HTR-8/SVneo (cell line): Measurements from ENCODE around the gene TMEM218.

Source experiments
- DNase-seq: peaks from one replicate; pipeline ENCODE4 v3.0.0; 2011; ENCODE audit warnings: low spot score, mixed read lengths; ENCODE audit not compliant: insufficient read length
- FAIRE-seq: peaks from 2 replicates; lab custom pipeline; 2011; peaks lifted over from hg19 to GRCh38; lab: Jason Lieb, UNC

Gene TMEM218

GRCh38 chr11:125079151-125079877 lies 32.1 kb downstream of the TMEM218 start:
- no peak for DNase-seq
- FAIRE-seq: no peak

- no peak for DNase-seq
- no peak for FAIRE-seq
Measured at GRCh38 chr11:125078516-125079140, 32.8 kb downstream of the TMEM218 start.

DNA sequence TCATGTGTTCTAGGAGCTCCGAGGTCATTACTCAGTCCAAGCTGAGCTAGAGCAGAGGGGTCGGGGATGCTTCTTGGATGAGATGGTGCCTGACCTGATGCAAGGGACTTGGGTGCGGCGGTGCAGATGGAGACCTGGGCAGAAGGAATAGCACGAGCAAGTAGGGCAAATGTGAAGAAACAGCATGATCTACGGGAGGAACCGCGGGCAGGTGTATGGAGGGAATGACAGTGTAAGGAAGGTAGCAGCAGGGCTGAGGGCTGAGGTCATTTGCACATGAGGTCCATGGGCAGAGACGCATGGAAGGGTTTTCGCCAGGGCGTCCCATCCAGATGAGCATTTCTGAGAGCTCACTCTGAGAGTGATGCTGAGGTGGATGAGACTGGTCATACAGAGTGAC lies 33.4 kb downstream of the TMEM218 start:
- DNase-seq (no peak), FAIRE-seq (no peak)

DNA sequence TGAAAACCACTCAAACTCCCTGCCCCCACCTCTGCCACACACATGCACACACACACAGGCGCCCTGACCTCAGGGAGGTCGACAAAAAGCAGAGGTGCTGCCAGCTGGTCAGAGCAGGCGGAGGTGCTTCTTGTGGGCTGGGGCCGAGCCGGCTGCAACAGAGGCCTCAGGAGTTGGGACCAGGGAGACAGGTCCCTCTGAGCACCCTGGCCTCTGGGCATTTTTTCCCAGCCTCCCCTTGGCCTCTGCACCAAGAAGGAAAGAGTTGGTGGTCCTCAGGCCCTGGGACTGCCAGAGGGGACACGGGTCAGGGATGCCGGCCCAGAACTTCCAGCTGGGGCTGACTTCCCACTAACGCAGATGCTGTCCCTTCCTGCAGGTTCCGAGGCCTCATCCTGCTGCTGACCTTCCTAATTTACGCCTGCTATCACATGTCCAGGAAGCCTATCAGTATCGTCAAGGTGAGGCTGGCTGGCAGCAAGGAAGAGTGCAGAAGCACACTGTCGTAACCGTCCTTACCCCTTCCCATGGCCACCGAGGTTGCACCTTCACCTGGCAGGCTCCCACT lies 35.0 kb downstream of the TMEM218 start:
- FAIRE-seq (no peak), DNase-seq (no peak)

- DNase-seq (no peak), FAIRE-seq (no peak)
Measured at GRCh38 chr11:125075900-125076317, 35.5 kb downstream of the TMEM218 start.

- no peak for DNase-seq
- no peak for FAIRE-seq
Measured at GRCh38 chr11:125075242-125075625, 36.2 kb downstream of the TMEM218 start.

DNA sequence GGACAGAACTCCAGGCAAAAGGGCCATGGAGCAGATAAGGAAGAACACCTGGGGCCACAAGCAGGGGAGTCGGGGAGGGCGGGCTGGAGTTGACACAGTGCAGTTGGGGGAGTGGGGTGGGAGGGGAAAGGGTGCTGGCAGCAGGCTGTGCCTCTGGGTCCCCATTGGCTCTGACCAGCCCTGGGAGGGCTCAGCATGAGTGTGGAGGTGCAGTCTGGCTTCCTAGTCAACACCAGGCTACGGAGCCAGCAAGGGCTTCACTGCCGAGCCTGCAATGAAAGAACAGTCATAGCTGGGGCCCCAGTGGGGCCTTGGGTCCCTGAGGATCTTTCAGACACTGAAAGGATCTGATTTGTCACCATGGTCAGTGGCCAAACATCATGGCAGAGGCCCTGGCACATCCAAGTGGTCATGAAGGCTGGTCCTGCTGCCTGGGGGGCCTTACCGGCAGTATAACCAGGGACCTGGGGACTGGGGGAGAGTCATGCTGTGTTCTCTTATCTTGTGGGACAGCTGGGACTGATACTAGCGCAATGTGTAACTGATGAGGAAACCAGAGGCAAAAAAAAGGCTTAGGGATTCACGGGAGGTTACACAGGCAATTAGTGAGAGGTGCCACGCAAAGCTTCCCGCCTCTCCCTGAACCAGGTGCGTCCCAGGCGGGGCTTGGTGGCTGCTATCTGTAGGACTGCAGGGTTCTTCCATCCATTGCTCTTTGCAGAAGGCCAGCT lies 36.8 kb downstream of the TMEM218 start:
- FAIRE-seq (no peak), DNase-seq (no peak)

DNA sequence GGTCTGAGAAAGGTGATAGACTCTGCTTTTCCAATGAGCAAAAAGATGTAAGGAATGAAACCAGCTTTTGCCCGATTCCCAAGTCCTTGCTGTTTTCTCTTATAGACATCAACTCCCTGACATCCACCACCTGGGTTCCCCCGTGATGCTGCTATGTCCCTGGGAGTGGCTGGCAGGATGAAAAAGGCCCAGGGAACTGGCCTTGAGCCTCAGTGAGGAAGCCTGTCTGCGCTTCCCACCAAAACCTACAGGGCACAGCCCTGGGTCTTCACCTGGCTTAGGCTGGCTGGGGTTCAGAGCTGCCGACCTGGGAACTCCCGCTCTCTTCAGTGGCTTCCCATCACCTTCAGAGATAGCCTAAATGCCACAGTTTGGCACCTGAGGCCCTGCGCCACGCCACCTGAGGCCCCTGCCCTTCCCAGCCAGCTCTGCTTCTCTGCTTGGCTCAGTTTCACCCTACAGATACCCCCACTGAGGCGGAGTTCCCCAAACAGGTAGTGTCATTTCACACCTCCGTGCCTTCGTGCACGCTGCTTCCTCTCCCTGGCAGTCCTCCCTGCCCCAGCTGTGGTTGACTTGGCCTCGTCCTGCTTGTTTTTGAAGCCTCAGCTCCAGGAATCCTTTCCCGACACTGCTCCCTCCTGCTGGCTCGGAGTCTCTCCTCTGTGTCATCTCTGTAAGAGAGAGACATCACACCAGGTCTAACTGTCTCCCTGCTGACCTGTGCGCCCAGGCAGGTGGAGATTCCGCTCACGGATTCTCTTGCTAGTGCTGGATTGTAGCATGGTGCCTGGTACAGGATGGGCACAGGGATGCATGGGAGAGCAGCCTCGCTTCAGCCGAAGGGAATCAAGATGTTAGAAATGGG lies 37.6 kb downstream of the TMEM218 start:
- no peak for DNase-seq
- no peak for FAIRE-seq

DNA sequence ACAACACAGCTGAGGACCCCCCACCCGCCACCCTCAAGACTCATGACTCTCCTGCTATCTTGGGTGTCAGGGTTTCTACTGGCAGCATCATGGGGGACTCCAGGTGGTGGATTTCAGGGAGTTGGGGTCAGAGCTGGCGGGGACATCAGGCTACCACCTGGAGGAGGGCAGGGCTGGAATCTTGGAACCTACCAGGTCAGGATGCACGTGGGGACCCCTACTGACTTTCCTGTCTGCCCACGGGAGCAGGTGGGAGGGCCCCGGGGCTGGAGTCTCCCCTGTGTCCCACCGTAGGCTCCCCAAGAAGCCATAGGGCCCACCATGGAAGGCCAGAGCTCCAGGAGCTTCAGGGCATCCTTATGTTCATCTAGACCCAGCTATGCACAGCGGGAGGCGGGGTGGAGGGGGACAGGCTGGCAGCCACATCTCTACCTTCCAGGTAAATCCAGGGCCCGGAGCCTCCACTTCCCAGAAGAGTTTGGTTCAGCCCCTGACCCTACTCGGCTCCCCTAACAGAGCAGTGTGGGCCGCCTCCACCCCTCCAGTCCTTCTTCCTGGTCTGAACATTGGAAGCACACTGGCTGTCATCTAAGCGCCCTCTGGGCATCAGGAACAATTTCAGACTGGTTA lies 38.4 kb downstream of the TMEM218 start:
- FAIRE-seq (no peak), DNase-seq (no peak)

DNA sequence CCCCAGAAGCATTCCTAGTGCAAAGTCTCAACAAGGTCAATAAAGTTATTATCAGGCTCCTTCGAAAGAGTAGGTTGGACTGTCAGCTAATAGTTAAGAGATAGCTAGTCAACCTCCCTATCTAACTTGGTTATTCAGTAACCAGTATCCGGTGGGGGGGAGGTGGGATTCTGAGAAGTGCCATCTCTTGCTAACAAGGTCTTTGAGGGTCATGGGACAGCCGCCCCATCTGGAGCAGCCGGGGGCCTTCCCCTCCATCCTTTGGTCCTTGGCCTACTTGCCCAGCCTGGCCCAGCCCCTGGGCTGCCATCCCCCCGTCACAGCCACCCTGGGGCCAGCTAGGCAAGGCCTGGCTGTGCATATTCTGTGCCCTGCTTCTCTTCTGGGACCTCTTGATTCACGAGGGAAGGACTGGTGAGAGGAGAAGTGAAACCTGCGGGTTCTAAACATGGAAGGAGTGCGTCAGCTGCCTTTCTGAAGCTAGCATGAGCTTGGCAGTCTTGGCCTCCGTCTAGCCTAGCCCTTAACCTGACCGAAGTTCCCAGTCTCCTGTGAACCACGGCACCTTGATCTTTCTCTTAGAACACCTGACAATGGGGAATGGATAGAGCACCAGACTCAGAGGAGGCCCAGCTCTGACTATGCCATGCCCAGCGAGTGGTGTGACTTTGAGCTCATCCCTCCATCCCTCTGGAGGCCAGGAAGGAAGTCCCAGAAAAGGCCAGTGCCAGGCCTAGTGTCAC lies 39.0 kb downstream of the TMEM218 start:
- FAIRE-seq: no peak
- no peak for DNase-seq

GRCh38 chr11:125071846-125072217 lies 39.6 kb downstream of the TMEM218 start:
- DNase-seq (no peak), FAIRE-seq (no peak)

DNA sequence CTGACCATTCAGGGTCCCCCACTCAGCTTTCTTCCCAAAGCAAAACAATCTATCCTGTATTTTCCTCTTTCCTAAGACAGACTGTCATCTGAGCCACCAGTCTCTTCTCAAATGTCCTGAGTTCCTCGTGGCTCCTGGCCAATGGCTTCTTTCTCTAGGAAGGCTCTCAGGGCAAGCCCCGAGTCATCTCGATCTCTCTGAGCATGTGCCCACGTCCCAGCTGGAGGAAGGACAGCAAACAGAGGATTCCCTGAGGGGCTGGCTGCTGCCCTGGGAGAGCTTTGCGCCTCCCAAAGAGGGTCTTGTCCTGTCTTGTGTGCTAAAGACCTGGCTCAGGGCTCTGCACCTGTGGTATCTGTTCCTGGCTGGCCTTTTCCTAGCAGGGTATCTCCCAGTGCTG lies 40.0 kb downstream of the TMEM218 start:
- DNase-seq (no peak), FAIRE-seq (no peak)

GRCh38 chr11:125070699-125071254 lies 40.6 kb downstream of the TMEM218 start:
- DNase-seq: peak; percentile 55

DNA sequence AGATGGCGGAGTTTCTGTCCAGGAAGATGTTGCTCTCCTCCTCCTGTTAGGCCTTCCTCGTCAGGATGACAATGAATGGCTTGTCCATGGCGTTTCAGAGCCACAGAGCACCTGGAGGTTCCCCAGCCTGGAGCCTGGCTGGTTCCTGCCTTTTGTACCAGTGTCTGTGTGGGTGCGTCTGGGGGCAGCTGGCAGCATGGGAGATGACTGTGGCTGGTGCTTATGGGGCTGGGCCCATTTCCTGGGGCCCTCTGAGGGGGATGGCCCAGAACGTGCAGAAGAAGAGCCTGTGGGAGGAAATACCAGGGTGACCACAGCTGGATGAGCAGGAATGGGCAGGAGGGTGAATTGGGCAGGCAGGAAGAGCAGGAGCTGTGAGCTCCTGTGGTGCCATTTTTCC lies 41.6 kb downstream of the TMEM218 start:
- DNase-seq: peak; percentile 32
- FAIRE-seq: no peak

More at GRCh38 chr11:125070699-125071254, 40.6 kb downstream of the TMEM218 start:
- FAIRE-seq: no peak

DNA sequence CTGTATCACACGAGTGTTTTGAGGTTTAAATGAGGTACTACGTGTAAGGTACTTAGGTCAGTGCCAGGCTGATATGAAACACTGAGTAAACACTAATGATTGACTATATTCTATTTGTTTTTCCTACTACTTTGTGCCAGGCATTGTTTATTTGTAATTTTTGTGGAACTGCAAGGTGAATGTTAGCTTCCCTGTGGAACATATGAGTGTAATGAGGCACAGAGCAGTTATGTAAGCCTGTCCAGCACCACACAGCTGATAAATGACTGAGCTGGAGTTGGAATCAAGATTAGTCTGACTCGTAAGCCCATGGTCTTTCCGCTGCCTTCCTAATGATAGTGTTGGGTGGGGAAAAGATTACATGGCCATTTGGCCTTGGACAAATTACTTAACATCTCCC lies 42.4 kb downstream of the TMEM218 start:
- no peak for DNase-seq

DNA sequence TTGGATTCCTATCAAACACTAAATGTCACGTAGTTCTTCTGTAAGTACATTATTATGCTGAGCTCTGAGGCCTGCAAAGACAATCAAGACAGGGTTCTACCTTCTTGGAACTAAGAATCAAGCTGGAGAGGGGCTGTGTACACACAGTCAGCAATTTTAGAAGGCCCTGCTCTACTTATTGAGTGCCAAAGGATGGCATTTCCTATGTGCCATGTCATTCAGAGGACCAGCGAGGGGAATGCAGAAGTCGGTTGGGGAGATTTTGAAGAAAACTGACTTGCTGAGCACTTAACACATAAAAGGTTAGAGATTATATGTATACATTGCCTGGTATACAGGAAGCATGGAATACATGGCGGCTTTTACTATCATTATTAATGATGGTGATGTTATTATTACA lies 43.1 kb downstream of the TMEM218 start:
- DNase-seq: no peak
- no peak for FAIRE-seq

More for the DNA sequence above, 42.4 kb downstream of the TMEM218 start:
- no peak for FAIRE-seq

GRCh38 chr11:125064070-125064469 lies 47.4 kb downstream of the TMEM218 start:
- no peak for DNase-seq
- no peak for FAIRE-seq

- DNase-seq (no peak), FAIRE-seq (no peak)
Measured at GRCh38 chr11:125063429-125064043, 47.9 kb downstream of the TMEM218 start.
